Neural progenitor cell (in vitro differentiated cells): ENCODE measurements around the gene FCER2. TPM values are rescaled to one million over a fixed set of nuclear protein-coding genes. Genes with fewer than 3 reads are reported as not detected.

Experiments used
- DNase-seq: peaks from one replicate; pipeline ENCODE4 v3.0.0-alpha.2; 2016; ENCODE audit warnings: low spot score
- H2AFZ ChIP-seq: fragments of 200-600 bp; sonication (generic); replicated peaks from 2 replicates; pipeline ENCODE4 v1.6.1; 2016; ENCODE audit warnings: antibody characterized with exemption
- H3F3A ChIP-seq: fragments of 200-600 bp; sonication (generic); 2 replicates; pipeline ENCODE4 v1.6.1; 2016; ENCODE audit warnings: antibody characterized with exemption, low read depth
- H3K27ac ChIP-seq: fragments of 200-600 bp; sonication (generic); 2 replicates; pipeline ENCODE4 v1.5.1; 2016; ENCODE audit warnings: mild to moderate bottlenecking
- H3K27me3 ChIP-seq: fragments of 200-600 bp; sonication (generic); 2 replicates; pipeline ENCODE4 v1.6.1; 2016; ENCODE audit warnings: mild to moderate bottlenecking, moderate library complexity
- H3K36me3 ChIP-seq: fragments of 200-600 bp; sonication (generic); 2 replicates; pipeline ENCODE4 v1.5.1; 2016
- H3K4me1 ChIP-seq: fragments of 200-600 bp; sonication (generic); 2 replicates; pipeline ENCODE4 v1.6.1; 2016; ENCODE audit warnings: mixed run types
- H3K4me2 ChIP-seq: fragments of 200-600 bp; sonication (generic); 2 replicates; pipeline ENCODE4 v1.6.1; 2016
- H3K4me3 ChIP-seq: fragments of 200-600 bp; sonication (generic); 2 replicates; pipeline ENCODE4 v1.5.1; 2016
- H3K79me2 ChIP-seq: fragments of 200-600 bp; sonication (generic); 2 replicates; pipeline ENCODE4 v1.6.1; 2016; ENCODE audit warnings: low read depth
- H3K9ac ChIP-seq: fragments of 200-600 bp; sonication (generic); 2 replicates; pipeline ENCODE4 v1.6.1; 2016
- H3K9me3 ChIP-seq: fragments of 200-600 bp; sonication (generic); 2 replicates; pipeline ENCODE4 v1.5.1; 2016; ENCODE audit warnings: low read depth
- H4K20me1 ChIP-seq: fragments of 200-600 bp; sonication (generic); 2 replicates; pipeline ENCODE4 v1.6.1; 2016; ENCODE audit warnings: low read depth
- H3K27ac Mint-ChIP-seq: 3 replicates; pipeline ENCODE4 v1.8.0; 2021; ENCODE audit warnings: mixed read lengths
- H3K27me3 Mint-ChIP-seq: 2 replicates; pipeline ENCODE4 v1.8.0; 2022; ENCODE audit warnings: low read depth, mild to moderate bottlenecking, inconsistent platforms, moderate library complexity, mixed read lengths; ENCODE audit not compliant: insufficient read depth
- H3K36me3 Mint-ChIP-seq: 3 replicates; pipeline ENCODE4 v1.8.0; 2021; ENCODE audit warnings: mixed read lengths
- H3K4me1 Mint-ChIP-seq: 3 replicates; pipeline ENCODE4 v1.8.0; 2021; ENCODE audit warnings: mixed read lengths
- H3K4me3 Mint-ChIP-seq: 3 replicates; pipeline ENCODE4 v1.8.0; 2021; ENCODE audit warnings: mild to moderate bottlenecking, moderate library complexity, mixed read lengths
- H3K9me3 Mint-ChIP-seq: 3 replicates; pipeline ENCODE4 v1.8.0; 2020; ENCODE audit warnings: mixed read lengths
- CTCF ChIP-seq: fragments of 200-600 bp; sonication (generic); IDR thresholded peaks from 2 replicates; pipeline ENCODE4 v1.5.1; 2017; ENCODE audit warnings: antibody characterized with exemption, mild to moderate bottlenecking
- EZH2 ChIP-seq: fragments of 200-600 bp; sonication (generic); IDR thresholded peaks from 2 replicates; pipeline ENCODE4 v1.6.1; 2017; ENCODE audit warnings: antibody characterized with exemption, mild to moderate bottlenecking, moderate library complexity
- EZH2phosphoT487 ChIP-seq: fragments of 200-600 bp; sonication (generic); IDR thresholded peaks from 2 replicates; pipeline ENCODE4 v1.6.1; 2017; ENCODE audit warnings: antibody characterized with exemption
- total RNA-seq: library from RNA; depleted of rRNA; stranded (reverse); fragments of >200 nt; gene quantifications from 2 replicates; pipeline ENCODE4 v1.2.3, GENCODE V29; 2015; ENCODE audit warnings: low replicate concordance

FCER2 gene
- total RNA-seq, 1 donor from 2014 or later: not detected

- no peak overlapping the region for H3K9ac ChIP-seq
- no peaks in the 10 kb centered on the region for H3K36me3 ChIP-seq
- TF ChIP-seq EZH2phosphoT487 (no peak), CTCF (no peak)
- Mint-ChIP-seq H3K9me3 (no peaks in the 10 kb centered on the region), H3K27ac (peak overlapping the region; percentile 17), H3K4me3 (peak overlapping the region; percentile 83), H3K36me3 (peaks cover 5% of the 10 kb centered on the region), H3K4me1 (peaks cover 13% of the 10 kb centered on the region), H3K27me3 (peaks cover 26% of the 10 kb centered on the region)
- H3F3A ChIP-seq: no peaks in the 10 kb centered on the region
- peak overlapping the region; percentile 19 for H3K4me2 ChIP-seq
- H3K9me3 ChIP-seq: no peaks in the 10 kb centered on the region
- peaks cover 13% of the 10 kb centered on the region for H4K20me1 ChIP-seq
- no peak overlapping the region for H3K27ac ChIP-seq
- peaks cover 14% of the 10 kb centered on the region for H3K79me2 ChIP-seq
- H3K27me3 ChIP-seq: peaks cover 52% of the 10 kb centered on the region
- peak overlapping the region; percentile 99 for H3K4me3 ChIP-seq
- peak overlapping the region; percentile 14 for H2AFZ ChIP-seq
- no peaks in the 10 kb centered on the region for H3K4me1 ChIP-seq
- no peak for DNase-seq
Observed at GRCh38 chr19:7679771-7680605, 21.9 kb downstream of the FCER2 start.

- peaks cover 5% of the 10 kb centered on the region for H3K36me3 Mint-ChIP-seq
- peak overlapping the region; percentile 17 for H3K27ac Mint-ChIP-seq
- Histone ChIP-seq H4K20me1 (peaks cover 13% of the 10 kb centered on the region), H3K27ac (no peak overlapping the region), H3F3A (no peaks in the 10 kb centered on the region), H3K79me2 (peaks cover 14% of the 10 kb centered on the region), H3K4me1 (no peaks in the 10 kb centered on the region), H3K36me3 (no peaks in the 10 kb centered on the region), H3K4me3 (no peak overlapping the region), H3K9me3 (no peaks in the 10 kb centered on the region), H3K9ac (no peak overlapping the region), H3K4me2 (no peak overlapping the region), H2AFZ (no peak overlapping the region), H3K27me3 (peaks cover 60% of the 10 kb centered on the region)
- H3K27me3 Mint-ChIP-seq: peaks cover 28% of the 10 kb centered on the region
- H3K4me3 Mint-ChIP-seq: peak overlapping the region; percentile 83
- no peak for DNase-seq
- no peak for TF ChIP-seq CTCF
- TF ChIP-seq EZH2: no peak
- H3K9me3 Mint-ChIP-seq: no peaks in the 10 kb centered on the region
- H3K4me1 Mint-ChIP-seq: peaks cover 13% of the 10 kb centered on the region
Observed at GRCh38 chr19:7678971-7679751, 22.8 kb downstream of the FCER2 start.

- peaks cover 32% of the 10 kb centered on the region for H3K27me3 Mint-ChIP-seq
- H3K36me3 Mint-ChIP-seq: peaks cover 1% of the 10 kb centered on the region
- H3K4me3 Mint-ChIP-seq: no peak overlapping the region
Observed at GRCh38 chr19:7677669-7678311, 24.1 kb downstream of the FCER2 start.

More at GRCh38 chr19:7677669-7678311, 24.1 kb downstream of the FCER2 start:
- Histone ChIP-seq H4K20me1 (peaks cover 8% of the 10 kb centered on the region), H3K27me3 (peaks cover 73% of the 10 kb centered on the region), H3K9ac (no peak overlapping the region), H3F3A (no peaks in the 10 kb centered on the region), H3K79me2 (peaks cover 14% of the 10 kb centered on the region), H3K4me1 (no peaks in the 10 kb centered on the region), H3K9me3 (no peaks in the 10 kb centered on the region), H3K27ac (no peak overlapping the region), H3K4me3 (no peak overlapping the region), H3K4me2 (no peak overlapping the region), H2AFZ (no peak overlapping the region), H3K36me3 (no peaks in the 10 kb centered on the region)
- Mint-ChIP-seq H3K4me1 (peaks cover 13% of the 10 kb centered on the region), H3K27ac (no peak overlapping the region), H3K9me3 (peaks cover 2% of the 10 kb centered on the region)
- DNase-seq: no peak
- no peak for TF ChIP-seq CTCF
